Stimulated activated effector memory CD8-positive, alpha-beta T cell treated with anti-CD3 and anti-CD28 coated beads, Interleukin-12 subunit alpha, Interleukin-12 subunit beta, amount 100 ng/mL, for 72 hours (primary cell): Measurements from ENCODE around the gene TRIM52.
A peak's percentile ranks its signal among the peaks of the same experiment; 100 is the strongest.
"Not testable (repeated sequence)": the region's sequence is repeated elsewhere in the genome, so short reads cannot be mapped to it uniquely, and the experiment has no call there.

Source experiments
- ATAC-seq: fragments of 150-1000 bp; cut with Tn5 transposase; 2 replicates; pipeline ENCODE4 v1.10.0; 2021
- DNase-seq, 2 donors: peaks; one replicate each; pipeline ENCODE4 v3.0.0; 2021 to 2022; ENCODE audit warnings: low spot score in 2 of 2
- H3K27ac Mint-ChIP-seq: one replicate; pipeline ENCODE4 v1.8.0; 2022; ENCODE audit warnings: mild to moderate bottlenecking, mixed read lengths
- H3K36me3 Mint-ChIP-seq: one replicate; pipeline ENCODE4 v1.8.0; 2022; ENCODE audit warnings: mild to moderate bottlenecking, mixed read lengths
- H3K4me1 Mint-ChIP-seq: one replicate; pipeline ENCODE4 v1.8.0; 2022; ENCODE audit warnings: mixed read lengths
- H3K4me3 Mint-ChIP-seq: one replicate; pipeline ENCODE4 v1.8.0; 2022; ENCODE audit warnings: mild to moderate bottlenecking, mixed read lengths
- H3K9me3 Mint-ChIP-seq: one replicate; pipeline ENCODE4 v1.8.0; 2022; ENCODE audit warnings: mixed read lengths

The TRIM52 gene

DNA sequence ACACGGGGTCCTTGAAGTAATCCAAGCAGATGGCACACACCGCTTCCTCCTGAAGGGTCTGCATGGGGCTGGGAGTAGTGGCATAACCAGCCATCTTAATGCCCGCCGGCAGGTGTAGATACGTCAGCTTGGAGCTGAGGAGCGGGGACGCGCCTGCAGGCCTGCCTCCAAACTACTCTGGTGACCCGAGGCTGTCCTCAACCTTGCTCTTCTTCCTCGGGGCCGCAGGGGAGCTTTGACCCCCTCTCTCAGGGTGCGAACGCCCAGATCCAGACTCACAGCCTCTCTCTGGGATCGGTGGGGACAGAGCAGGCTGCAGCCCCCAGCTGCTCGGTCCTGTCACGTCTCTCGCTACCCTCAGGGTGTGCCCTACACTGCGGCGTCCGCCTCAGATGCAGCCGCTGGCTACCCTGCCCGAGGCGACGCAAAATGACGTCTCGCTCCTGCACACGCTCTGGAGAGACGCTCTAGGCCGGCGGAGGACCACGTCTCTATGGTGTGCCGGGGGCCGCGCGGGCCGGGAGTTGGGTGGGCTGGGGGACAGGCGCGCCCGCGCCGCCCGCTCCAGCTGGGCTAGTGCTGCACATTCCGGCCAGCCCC is at the start of gene TRIM52:
TSS of gene TRIM52 (minus strand) at position 424 of the 600 bp plus-strand sequence. CDS start at position 94, 330 bp downstream.
- ATAC-seq, result peak; percentile 94

DNA sequence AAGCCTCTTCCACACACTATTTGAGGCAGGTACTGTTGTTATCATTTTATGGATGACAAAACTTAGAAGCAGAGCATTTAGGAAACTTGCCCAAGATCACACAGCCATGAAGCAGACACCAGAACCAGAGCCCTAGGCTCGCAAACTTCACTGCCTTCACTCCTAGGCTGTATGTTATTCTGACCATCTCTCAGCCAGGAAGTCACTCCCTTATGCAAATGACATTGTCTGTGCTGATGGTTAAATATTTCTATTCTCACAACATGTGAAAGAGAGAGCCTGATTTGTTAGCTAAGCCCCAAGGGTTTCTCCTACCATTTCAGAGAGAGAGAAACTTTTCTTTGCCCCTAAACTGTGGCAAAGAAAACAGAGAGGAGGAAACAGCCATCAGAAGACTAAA is 26.4 kb upstream of the TRIM52 start:
- H3K27ac Mint-ChIP-seq, result not testable (repeated sequence)

More for the DNA sequence above, at the start of gene TRIM52:
- peak; percentile 85 to 94 for DNase-seq
- peak within 1 kb of the TSS; percentile 97 for H3K4me3 Mint-ChIP-seq
- peaks cover 29% of the 10 kb centered on the region for H3K4me1 Mint-ChIP-seq
- H3K27ac Mint-ChIP-seq, result peak within 1 kb of the TSS; percentile 96
- H3K36me3 Mint-ChIP-seq, result peaks cover 51% of the 10 kb centered on the region
- no peaks in the 10 kb centered on the region for H3K9me3 Mint-ChIP-seq

DNA sequence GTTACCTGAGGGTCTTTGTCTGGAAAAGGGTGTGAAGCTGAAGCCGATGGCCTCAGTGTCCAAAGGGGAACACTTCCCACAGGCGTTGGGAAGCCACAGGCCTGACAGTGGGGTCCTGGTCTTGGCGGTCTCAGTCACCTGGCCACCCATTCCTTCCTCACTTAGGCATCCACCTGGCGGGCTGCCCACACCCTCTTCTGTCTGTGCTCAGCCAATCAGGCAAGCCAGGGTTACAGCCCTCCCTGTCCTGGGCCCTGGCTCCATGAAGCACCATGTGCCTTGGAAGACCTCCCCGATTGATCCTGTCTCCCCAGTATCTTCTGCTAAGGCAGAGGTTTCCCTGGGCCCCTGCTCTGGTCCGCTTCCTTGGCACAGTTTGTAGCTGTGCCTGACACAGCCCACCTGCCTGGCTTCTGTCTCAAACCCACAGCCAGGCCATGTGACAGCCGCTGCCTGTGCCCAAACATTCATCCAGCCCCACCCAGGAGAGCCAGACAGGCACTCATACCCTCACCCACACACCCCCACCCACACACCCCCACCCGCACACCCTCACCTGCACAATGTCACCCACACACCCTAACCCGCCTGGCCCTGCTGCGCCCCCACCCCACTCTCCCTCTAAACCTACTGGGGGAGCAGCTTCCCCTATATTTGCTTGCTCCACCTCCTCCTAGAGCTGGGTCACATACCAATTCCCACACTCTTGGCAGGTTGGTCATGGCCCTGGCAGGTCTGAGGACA is 25.2 kb upstream of the TRIM52 start:
- not testable (repeated sequence) for H3K4me3 Mint-ChIP-seq, H3K36me3 Mint-ChIP-seq, H3K4me1 Mint-ChIP-seq, ATAC-seq, H3K27ac Mint-ChIP-seq, H3K9me3 Mint-ChIP-seq
- peak in 1 of 2 donors; percentile 43 for DNase-seq

More for the DNA sequence above, 26.4 kb upstream of the TRIM52 start:
- not testable (repeated sequence) for H3K4me1 Mint-ChIP-seq, H3K4me3 Mint-ChIP-seq, ATAC-seq, H3K36me3 Mint-ChIP-seq, H3K9me3 Mint-ChIP-seq
- peak in 1 of 2 donors; percentile 17 for DNase-seq

DNA sequence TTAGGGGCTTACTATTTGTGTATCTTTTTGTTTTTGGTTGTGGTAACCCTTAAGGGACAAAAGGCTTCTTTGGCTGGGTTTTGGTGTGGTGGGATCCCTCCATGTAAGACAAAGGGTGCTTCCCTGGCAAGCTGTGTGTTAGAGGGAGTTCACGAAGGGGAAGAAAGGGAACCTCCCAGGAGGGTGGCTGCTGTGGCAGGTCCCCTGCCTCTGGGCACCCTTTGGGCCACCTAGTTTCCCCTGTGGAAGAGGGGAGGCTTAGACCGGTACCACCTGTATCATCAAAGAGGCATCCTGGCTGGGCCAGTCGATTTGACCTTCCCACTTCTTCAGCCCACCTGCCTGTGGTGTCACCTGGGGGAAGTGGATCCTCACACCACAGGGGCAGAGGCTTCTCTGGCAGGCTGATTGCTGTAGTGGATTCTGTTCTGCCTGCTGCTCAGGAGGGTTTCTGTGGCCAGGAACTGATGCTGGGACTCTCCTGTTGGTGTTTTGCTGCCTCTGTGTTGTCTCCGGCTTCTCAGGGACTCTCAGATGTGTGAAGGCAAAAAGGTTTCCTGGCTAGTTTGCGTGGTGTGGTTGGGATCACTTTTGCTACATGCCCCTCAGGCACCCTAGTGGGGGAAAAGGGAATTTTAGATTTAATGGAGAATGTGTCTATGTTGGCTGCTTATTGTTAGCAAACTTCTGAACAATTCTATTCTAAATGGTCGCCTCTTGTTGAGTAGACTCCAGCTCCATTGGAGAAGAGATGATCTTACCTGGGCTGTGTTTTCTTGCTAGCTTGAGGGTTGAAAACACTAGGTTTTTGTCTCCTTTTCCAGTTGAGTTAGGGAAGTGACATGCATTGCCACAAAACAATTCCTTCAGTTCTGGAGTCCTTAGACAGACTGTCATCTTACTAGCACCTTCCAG is 23.2 kb upstream of the TRIM52 start:
- H3K9me3 Mint-ChIP-seq, H3K4me1 Mint-ChIP-seq, ATAC-seq, H3K36me3 Mint-ChIP-seq, H3K4me3 Mint-ChIP-seq: not testable (repeated sequence)
- DNase-seq, result peak in 1 of 2 donors; percentile 47
- peak overlapping the region; percentile 63 for H3K27ac Mint-ChIP-seq

DNA sequence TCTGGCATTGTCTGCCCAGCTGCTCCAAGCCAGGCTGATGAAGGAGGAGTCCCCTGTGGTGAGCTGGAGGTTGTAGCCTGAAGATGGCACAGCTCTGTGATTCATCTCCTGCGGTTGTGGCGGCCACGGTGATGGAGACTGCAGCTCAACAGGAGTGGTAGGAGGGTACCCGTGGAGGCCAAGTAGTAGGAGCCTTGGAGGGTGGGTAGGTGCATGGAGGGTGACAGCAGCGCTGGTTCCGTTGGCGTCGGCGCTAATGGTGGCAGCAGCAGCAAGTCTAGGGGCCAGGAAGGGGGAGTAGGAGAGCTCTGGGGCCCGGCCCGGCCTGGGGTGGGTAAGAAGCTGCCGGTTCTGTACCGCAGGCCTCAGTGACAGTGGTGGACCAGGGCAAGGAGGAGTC is 22.4 kb upstream of the TRIM52 start:
- DNase-seq (peak in 1 of 2 donors; percentile 38), ATAC-seq (no peak)
- Mint-ChIP-seq H3K27ac (peak overlapping the region; percentile 63), H3K4me3 (no peak overlapping the region), H3K36me3 (no peaks in the 10 kb centered on the region), H3K9me3 (no peaks in the 10 kb centered on the region), H3K4me1 (no peaks in the 10 kb centered on the region)

DNA sequence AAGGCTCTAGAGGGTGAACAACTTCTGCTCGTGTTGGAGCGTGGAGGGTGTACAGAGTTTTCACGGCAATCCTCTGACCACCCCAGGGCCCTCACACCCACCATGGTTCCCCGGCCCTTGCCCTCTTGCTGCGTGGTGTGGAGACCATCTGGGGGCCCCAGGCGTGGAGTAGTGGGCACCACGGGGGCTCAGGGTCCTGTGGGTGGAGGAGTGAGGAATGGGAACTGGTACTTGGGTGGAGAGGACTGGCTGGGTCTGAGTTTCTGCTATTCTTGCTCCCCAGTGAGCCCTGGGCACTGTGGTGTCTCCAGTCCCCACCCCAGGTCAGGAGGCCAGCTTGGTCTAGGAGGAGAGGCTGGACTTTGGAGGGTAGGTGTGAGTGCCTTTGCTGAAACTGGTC is 21.9 kb upstream of the TRIM52 start:
- Mint-ChIP-seq H3K4me3 (no peak overlapping the region), H3K9me3 (no peaks in the 10 kb centered on the region)

DNA sequence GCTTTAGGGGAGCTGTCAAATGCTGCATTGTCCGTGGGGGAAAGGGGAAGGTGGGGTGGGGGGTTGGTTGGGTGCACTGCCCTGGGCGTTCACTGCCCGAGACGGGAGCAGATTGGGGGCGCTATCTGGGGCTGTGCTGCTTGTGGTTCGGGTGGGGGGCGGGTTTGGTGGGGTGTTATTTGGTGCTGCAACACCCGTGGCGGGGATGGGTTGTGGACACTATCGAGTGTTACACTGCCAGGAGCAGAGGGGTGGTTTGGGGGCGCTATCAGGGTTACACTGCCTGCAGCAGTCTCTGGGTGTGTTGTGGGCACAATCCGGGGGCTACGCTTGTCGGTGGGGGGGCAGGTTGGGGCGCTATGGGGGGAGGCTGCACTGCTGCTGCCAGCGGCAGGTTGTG is 21.5 kb upstream of the TRIM52 start:
- DNase-seq, result peak in 1 of 2 donors; percentile 10
- H3K4me3 Mint-ChIP-seq, H3K36me3 Mint-ChIP-seq, H3K4me1 Mint-ChIP-seq, ATAC-seq, H3K27ac Mint-ChIP-seq, H3K9me3 Mint-ChIP-seq: not testable (repeated sequence)

More for the DNA sequence above, 21.9 kb upstream of the TRIM52 start:
- Mint-ChIP-seq H3K36me3 (no peaks in the 10 kb centered on the region), H3K27ac (no peak overlapping the region), H3K4me1 (no peaks in the 10 kb centered on the region)
- DNase-seq, result peak in 1 of 2 donors; percentile 23
- no peak for ATAC-seq

DNA sequence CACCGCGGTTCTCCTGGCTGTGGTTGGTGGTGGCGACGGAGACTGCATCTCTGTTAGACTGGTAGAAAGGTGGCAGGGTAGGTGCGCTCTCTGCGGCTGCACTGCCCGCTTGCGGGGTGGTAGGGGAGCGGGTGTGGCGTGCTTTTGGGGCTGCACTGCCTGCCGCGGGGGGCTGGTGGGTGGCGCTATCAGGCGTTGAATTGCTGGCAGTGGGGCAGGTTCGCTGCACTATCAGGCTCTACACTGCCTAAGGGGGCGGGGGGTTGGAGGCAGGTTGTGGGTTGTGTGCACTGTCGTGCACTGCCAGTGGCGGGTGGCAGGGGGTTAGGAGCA is 21.0 kb upstream of the TRIM52 start:
- no peak for ATAC-seq
- no peak overlapping the region for H3K27ac Mint-ChIP-seq

DNA sequence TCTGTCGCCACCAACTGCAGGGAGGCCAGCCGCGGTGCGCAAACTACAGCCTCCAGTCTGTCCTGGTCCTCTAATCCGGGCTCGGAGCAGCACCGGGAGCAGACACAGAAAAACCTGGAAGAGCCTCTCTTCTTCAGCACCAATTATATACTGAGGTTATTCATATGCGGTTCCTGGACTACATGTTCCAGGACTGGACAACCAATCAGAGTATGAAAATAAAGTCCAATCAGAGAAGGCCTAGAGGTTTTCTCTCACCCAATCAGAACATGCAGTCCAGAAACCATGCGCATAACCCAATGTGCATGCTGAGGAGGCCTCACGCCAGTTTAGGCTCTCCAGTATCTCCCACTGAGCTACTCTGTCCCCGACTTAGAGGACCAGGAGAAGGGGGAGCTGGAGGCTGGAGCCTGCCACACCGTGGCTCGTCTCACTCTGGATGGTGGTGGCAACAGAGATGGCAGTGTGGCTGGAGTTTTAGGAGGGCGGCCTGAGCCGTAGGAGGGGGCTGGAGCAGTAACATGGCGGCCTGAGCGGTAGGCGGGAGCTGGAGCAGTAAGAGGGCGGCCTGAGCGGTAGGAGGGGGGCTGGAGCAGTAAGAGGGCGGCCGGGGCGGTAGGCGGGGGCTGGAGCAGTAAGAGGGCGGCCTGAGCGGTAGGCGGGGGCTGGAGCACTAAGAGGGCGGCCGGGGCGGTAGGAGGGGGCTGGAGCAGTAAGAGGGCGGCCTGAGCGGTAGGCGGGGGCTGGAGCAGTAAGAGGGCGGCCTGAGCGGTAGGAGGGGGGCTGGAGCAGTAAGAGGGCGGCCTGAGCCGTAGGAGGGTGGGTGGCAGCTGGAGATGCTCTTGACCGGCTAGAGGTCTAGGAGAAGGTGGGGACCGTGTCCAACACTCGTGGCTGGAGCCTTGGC is 20.4 kb upstream of the TRIM52 start:
- H3K27ac Mint-ChIP-seq, result no peak overlapping the region
- H3K4me3 Mint-ChIP-seq, result no peak overlapping the region
- no peaks in the 10 kb centered on the region for H3K9me3 Mint-ChIP-seq
- ATAC-seq, result no peak
- peak in 1 of 2 donors; percentile 30 for DNase-seq
- no peaks in the 10 kb centered on the region for H3K4me1 Mint-ChIP-seq
- no peaks in the 10 kb centered on the region for H3K36me3 Mint-ChIP-seq

More for the DNA sequence above, 21.0 kb upstream of the TRIM52 start:
- Mint-ChIP-seq H3K9me3 (no peaks in the 10 kb centered on the region), H3K36me3 (no peaks in the 10 kb centered on the region), H3K4me3 (no peak overlapping the region), H3K4me1 (no peaks in the 10 kb centered on the region)
- peak in 1 of 2 donors; percentile 25 for DNase-seq

DNA sequence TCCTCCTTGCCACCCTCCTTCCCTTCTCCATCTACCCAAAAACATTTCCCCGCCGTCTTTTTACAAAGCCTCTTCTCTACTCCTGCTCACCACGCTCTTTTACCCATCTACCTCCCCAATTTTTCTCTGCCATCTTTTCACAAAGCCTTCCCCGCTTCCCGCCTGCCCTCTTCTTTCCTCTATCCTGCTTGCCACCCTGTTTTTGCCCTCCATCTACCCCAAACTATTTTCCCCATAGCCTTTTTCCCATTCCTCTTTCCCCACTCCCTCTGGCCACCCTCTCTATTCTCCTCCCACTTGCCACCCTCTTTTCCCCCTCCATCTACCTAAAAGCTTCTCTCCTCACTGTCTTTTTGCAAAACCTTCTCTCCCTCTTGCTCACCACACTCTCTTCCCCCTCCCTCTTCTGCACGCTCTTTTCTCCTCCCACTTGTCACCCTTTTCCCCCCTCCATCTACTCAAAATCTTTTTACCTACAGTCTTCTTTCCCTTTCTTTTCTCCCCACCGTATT is 19.4 kb upstream of the TRIM52 start:
- H3K9me3 Mint-ChIP-seq, result no peaks in the 10 kb centered on the region
- DNase-seq (no peak), ATAC-seq (no peak)
- no peaks in the 10 kb centered on the region for H3K36me3 Mint-ChIP-seq
- no peaks in the 10 kb centered on the region for H3K4me1 Mint-ChIP-seq
- no peak overlapping the region for H3K4me3 Mint-ChIP-seq
- no peak overlapping the region for H3K27ac Mint-ChIP-seq

DNA sequence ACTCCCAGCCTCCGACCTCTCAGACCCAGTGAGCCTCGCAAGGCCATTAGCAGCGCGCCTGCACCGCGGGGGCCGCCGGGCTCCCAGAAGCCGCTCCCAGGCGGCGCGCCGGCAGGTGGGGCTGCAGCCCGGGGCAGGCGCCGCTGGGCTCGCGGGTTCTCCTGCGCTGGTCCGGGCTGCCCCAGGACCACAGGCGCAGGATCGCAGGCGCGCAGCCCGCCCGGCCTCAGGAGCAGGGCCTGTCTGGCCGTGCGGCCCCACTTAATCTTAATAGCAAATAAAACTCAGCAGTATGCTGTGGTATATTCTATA is 12.4 kb upstream of the TRIM52 start:
- not testable (repeated sequence) for H3K9me3 Mint-ChIP-seq, H3K4me1 Mint-ChIP-seq, H3K27ac Mint-ChIP-seq, DNase-seq, H3K36me3 Mint-ChIP-seq, ATAC-seq, H3K4me3 Mint-ChIP-seq

DNA sequence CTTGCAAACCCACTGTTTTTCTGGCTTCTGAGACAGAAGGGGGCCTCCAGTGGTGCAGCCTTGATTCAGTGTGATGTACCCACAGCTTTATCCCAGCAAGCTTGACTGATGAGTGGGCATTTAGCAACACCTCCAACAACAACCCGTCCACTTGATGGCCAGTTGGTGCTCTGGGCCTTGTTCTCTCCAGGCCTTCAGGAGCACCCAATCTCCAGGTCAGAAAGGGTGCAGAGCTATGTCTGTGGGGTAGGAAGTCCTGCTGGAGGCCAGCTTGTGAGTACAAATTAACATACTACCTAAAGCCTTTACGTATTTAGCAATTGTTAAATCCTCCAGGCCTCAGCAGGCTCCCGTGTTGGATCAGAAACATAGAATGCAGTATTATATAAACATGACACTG is 10.1 kb upstream of the TRIM52 start:
- Mint-ChIP-seq H3K9me3 (no peaks in the 10 kb centered on the region), H3K36me3 (no peaks in the 10 kb centered on the region), H3K4me1 (no peaks in the 10 kb centered on the region), H3K27ac (no peak overlapping the region), H3K4me3 (no peak overlapping the region)
- no peak for ATAC-seq
- DNase-seq, result peak in 1 of 2 donors; percentile 41

DNA sequence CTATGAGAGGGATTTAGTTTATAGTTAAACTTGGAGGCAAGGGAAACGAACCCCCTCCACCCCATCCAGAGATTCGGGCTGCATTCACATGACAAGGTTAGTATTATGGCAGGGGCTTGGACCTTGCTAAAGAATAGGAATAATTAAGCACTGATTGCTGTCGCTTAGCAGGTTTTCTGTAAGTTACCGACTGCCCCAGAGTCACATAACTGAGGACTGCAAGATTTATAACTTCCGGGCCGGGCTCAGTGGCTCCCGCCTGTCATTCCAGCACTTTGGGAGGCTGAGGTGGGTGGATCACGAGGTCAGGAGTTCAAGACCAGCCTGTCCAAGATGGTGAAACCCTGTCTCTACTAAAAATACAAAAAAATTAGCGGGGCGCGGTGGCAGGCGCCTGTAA is 7.0 kb upstream of the TRIM52 start:
- not testable (repeated sequence) for H3K4me1 Mint-ChIP-seq, H3K27ac Mint-ChIP-seq, DNase-seq, ATAC-seq, H3K4me3 Mint-ChIP-seq, H3K9me3 Mint-ChIP-seq
- H3K36me3 Mint-ChIP-seq, result peaks cover 12% of the 10 kb centered on the region

DNA sequence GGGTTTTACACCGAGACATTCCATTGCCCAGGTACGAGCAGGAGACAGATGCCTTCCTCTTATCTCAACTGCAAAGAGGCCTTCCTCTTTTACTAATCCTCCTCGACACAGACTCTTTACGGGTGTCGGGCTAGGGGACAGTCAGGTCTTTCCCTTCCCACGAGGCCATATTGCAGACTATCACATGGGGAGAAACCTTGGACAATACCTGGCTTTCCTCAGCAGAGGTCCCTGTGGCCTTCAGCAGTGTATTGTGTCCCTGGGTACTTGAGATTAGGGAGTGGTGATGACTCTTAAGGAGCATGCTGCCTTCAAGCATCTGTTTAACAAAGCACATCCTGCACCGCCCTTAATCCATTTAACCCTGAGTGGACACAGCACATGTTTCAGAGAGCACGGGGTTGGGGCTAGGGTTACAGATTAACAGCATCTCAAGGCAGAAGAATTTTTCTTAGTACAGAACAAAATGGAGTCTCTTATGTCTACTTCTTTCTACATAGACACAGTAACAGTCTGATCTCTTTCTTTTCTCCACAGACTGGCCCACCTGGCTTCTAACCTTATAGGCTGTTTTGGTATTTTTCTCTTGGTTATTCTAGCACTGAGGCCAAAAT is 6.5 kb upstream of the TRIM52 start:
- Mint-ChIP-seq H3K36me3 (peaks cover 12% of the 10 kb centered on the region), H3K27ac (peak overlapping the region; percentile 6)
- peak in 1 of 2 donors; percentile 41 for DNase-seq
- H3K4me1 Mint-ChIP-seq, H3K9me3 Mint-ChIP-seq, ATAC-seq, H3K4me3 Mint-ChIP-seq: not testable (repeated sequence)
